Measurements from ENCODE around the gene CCND1. TPM values are rescaled to one million over a fixed set of nuclear protein-coding genes. Genes with fewer than 3 reads are reported as not detected.

Gene CCND1
- total RNA-seq, 4 donors from 2014 or later = 54.4 to 92.7 (median 62.0) TPM

DNA sequence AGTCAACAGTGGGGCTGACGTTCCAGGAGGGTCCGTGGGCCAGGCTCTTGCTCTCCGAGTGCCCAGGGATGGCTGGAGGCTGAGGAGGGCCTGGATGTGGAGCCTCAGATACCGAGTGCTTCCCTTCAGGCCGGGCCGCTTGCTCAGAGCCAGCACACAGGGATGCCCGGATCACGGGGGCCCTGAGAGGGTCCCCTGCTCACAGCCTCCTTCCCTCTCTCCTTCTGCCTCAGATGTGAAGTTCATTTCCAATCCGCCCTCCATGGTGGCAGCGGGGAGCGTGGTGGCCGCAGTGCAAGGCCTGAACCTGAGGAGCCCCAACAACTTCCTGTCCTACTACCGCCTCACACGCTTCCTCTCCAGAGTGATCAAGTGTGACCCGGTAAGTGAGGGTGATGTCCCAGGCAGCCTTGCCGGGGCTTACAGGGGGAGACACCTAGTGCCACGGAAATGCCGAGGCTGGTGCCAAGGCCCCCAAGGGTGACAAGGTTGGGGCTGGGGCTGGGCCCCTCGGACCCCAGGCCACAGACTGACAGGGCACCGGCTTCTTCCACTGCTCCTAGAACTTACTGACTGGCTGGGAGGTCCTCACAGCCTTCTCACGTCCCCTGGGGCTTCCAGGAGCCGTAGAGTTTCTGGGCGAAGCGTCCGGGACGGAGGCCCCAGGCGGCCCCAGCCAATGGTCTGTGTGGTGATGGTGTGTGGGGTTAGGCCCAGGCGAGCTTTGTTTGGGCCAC lies 7.0 kb downstream of the CCND1 start:
- 80% methylated on average over 22 of the region's 28 CpGs for WGBS

DNA sequence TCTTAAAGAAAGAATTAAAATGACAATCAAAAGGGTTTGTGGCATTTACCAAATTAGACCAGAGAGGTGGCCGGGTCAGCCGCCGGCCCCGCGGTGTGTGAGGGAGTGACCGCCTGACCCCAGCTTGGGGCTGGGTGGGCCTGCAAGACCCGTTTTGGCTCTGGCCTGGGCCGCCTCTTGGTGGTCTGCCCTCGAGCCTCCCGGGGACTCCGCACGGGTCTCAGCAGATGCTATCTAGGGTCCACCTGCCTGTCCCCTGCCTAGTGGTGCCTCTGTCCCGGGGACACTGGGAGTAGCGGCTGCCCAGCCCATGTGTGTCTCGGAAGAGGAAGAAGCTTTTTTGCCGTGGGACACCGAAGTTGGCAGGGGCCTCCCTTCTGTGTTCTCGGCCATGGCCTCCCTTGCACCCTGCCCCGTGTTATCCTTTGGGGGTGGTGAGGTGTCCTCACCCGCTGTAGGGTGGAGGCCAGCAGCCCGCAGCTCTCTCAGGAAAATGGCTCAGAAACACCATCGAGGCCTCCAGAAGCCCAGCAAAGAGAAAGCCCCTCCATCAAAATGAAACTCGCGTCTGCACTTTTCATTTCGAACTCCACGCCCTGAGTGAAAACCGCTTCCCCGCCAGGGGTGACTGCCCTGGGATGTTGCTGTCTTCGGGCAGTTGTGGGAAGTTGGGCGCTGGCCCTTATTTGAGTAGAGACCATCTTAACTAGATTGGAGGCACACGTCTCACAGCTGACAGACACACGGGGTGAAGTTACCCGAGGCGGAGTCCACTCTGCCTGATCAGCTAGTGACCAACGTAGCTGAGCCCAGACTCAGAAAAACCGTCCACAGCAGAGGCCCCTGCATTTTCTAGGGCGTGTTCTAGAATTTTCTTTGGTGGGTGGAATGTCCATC lies 8.0 kb downstream of the CCND1 start:
- peaks cover 16 to 94% (median 69%) of the 10 kb centered on the region in 4 donors for H3K36me3 ChIP-seq
- intact Hi-C loops (cut with DNase I) = no loop called here
- DNase-seq (ENCODE audit: extremely low spot score) = no peak
- no peak for TF ChIP-seq POLR2A (IDR thresholded peaks at IDR 0.05; ENCODE audit: low read depth)
- no peak for TF ChIP-seq POLR2AphosphoS5 (IDR thresholded peaks at IDR 0.05)
- no peak for TF ChIP-seq EP300 (IDR thresholded peaks at IDR 0.05)
- TF ChIP-seq, protein P1, sequence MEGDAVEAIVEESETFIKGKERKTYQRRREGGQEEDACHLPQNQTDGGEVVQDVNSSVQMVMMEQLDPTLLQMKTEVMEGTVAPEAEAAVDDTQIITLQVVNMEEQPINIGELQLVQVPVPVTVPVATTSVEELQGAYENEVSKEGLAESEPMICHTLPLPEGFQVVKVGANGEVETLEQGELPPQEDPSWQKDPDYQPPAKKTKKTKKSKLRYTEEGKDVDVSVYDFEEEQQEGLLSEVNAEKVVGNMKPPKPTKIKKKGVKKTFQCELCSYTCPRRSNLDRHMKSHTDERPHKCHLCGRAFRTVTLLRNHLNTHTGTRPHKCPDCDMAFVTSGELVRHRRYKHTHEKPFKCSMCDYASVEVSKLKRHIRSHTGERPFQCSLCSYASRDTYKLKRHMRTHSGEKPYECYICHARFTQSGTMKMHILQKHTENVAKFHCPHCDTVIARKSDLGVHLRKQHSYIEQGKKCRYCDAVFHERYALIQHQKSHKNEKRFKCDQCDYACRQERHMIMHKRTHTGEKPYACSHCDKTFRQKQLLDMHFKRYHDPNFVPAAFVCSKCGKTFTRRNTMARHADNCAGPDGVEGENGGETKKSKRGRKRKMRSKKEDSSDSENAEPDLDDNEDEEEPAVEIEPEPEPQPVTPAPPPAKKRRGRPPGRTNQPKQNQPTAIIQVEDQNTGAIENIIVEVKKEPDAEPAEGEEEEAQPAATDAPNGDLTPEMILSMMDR (IDR thresholded peaks at IDR 0.05) = no peak
- peaks cover 19 to 30% (median 30%) of the 10 kb centered on the region in 4 donors for H3K4me1 ChIP-seq
- whole genome bisulfite sequencing = 88% methylated on average over 27 of the region's 37 CpGs
- no peak overlapping the region for H3K4me3 ChIP-seq
- no peaks in the 10 kb centered on the region for H3K9me3 ChIP-seq
- H3K27me3 ChIP-seq = no peaks in the 10 kb centered on the region
- peak overlapping the region in 1 of 4 donors; percentile 92 for H3K27ac ChIP-seq (replicated peaks in 1 of 4)

More for the DNA sequence above, 7.0 kb downstream of the CCND1 start:
- H3K4me3 ChIP-seq = no peak overlapping the region
- no peak for DNase-seq (ENCODE audit: extremely low spot score)
- peak overlapping the region in 3 of 4 donors; percentile 13 to 94 (median 92) for H3K27ac ChIP-seq (replicated peaks in 1 of 4)
- H3K9me3 ChIP-seq = no peaks in the 10 kb centered on the region
- no peak for TF ChIP-seq POLR2A (IDR thresholded peaks at IDR 0.05; ENCODE audit: low read depth)
- no peak for TF ChIP-seq EP300 (IDR thresholded peaks at IDR 0.05)
- TF ChIP-seq, protein P1 (IDR thresholded peaks at IDR 0.05) = no peak
- TF ChIP-seq POLR2AphosphoS5 (IDR thresholded peaks at IDR 0.05) = no peak
- H3K27me3 ChIP-seq = no peaks in the 10 kb centered on the region
- peaks cover 28 to 40% (median 38%) of the 10 kb centered on the region in 4 donors for H3K4me1 ChIP-seq
- H3K36me3 ChIP-seq = peaks cover 8 to 90% (median 59%) of the 10 kb centered on the region in 4 donors
- intact Hi-C loops (cut with DNase I) = no loop called here

DNA sequence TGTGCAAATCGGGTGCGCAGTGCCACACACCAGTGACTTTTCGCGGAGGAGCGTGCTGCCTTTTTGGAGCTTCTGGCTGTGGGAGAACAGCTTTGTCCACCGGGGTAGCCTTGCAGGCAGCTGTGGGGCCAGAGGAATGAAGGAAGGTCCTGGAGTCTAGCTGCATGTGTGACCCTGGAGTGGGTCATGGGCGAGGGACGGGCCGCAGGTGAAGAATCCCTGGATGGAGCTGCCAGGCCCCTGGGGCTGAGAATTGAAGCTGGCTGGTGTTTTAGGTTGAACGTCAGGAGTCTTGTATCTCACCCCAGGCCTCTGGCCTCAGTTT lies 8.6 kb downstream of the CCND1 start:
- intact Hi-C loops (cut with DNase I) = no loop called here
- TF ChIP-seq, protein P1 (IDR thresholded peaks at IDR 0.05) = no peak
- no peak for TF ChIP-seq EP300 (IDR thresholded peaks at IDR 0.05)
- no peak for TF ChIP-seq POLR2AphosphoS5 (IDR thresholded peaks at IDR 0.05)
- no peak for TF ChIP-seq POLR2A (IDR thresholded peaks at IDR 0.05; ENCODE audit: low read depth)
- peaks cover 19 to 94% (median 74%) of the 10 kb centered on the region in 4 donors for H3K36me3 ChIP-seq
- WGBS = 93% methylated on average over 6 of the region's 10 CpGs
- no peak overlapping the region for H3K27ac ChIP-seq (replicated peaks in 1 of 4)
- H3K9me3 ChIP-seq = no peaks in the 10 kb centered on the region
- no peak overlapping the region for H3K4me3 ChIP-seq
- no peak for DNase-seq (ENCODE audit: extremely low spot score)
- no peaks in the 10 kb centered on the region for H3K27me3 ChIP-seq
- H3K4me1 ChIP-seq = peaks cover 13 to 24% (median 24%) of the 10 kb centered on the region in 4 donors

DNA sequence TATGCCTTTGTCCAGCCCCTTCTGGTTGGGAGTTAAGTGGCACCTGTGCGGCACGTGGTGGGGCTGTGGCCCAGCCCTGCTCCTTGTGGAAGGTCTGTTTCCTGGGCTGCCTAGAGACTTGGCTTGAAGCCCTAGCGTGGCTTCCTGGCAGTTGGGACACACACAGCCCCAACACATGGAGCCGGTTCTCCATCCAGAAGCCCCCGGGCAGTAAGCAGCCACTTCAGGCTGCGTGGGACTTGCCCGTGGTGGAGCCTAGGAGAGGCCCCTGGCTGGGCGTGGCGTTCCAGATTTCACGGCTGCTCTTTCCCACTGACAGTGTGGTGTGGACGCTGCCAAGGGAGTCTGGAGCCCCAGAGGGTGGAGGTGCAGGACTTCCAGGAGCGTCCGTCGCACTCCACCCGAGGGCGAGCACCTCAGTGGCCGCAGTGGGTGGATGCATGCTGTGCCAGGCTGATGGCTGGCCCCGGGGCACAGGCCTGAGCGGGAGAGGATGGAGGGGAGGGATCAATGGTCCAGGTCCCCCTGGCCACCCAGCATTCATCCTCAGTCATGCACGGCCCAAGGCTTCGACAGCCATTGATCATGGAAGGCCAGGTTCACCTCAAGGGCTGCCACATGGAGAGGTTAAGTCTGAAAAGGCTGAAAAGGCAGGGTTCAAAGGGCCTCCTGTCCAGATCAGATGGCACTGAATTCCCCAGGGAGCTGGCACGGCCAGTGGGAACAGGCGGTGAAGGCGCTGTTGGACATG lies 9.3 kb downstream of the CCND1 start:
- Histone ChIP-seq H3K36me3 (peaks cover 19 to 87% (median 75%) of the 10 kb centered on the region in 4 donors), H3K4me3 (no peak overlapping the region), H3K27me3 (no peaks in the 10 kb centered on the region), H3K9me3 (no peaks in the 10 kb centered on the region), H3K27ac (replicated peaks in 1 of 4) (no peak overlapping the region), H3K4me1 (peaks cover 6 to 17% (median 16%) of the 10 kb centered on the region in 4 donors)
- no peak for DNase-seq (ENCODE audit: extremely low spot score)
- WGBS = 94% methylated on average over 11 of the region's 24 CpGs
- TF ChIP-seq, protein P1 (IDR thresholded peaks at IDR 0.05) = no peak
- no peak for TF ChIP-seq POLR2AphosphoS5 (IDR thresholded peaks at IDR 0.05)
- TF ChIP-seq POLR2A (IDR thresholded peaks at IDR 0.05; ENCODE audit: low read depth) = no peak
- TF ChIP-seq EP300 (IDR thresholded peaks at IDR 0.05) = no peak
- intact Hi-C loops (cut with DNase I) = no loop called here
